ENCODE results near the gene S100A10.

DNA sequence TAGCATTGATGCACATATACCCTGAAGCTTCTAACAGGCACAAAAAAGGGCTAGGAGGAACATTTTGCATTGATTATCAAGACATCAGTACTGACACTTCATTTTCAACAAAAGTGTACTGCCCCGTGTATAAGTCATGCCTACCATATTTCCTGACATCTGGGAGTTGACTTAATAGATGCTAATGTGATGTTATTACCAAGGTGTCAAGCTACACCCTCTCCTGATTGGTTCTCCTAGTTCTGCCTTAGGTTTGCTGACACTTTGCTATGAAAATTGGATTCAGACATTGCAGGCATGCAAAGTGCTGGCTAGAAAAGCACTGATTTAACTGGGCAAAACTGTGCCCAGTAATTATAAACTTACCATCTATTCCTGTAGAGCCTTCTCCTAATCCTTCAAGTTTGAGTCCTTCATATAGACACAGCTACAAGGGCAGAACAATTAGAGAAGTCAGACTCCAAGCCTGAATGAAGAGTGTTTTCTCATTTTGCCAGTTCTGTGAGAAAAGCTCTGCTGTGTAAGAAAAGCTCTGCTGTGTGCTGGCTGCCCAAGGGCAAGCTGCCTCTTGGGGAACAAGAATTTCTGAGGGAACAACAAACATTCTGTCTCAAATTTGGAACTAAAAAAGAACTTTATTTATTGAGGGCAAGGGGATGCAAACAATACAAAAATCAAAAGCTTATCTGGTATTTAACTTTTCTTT lies 11.2 kb downstream of the S100A10 start:
- TF ChIP-seq, protein P1, sequence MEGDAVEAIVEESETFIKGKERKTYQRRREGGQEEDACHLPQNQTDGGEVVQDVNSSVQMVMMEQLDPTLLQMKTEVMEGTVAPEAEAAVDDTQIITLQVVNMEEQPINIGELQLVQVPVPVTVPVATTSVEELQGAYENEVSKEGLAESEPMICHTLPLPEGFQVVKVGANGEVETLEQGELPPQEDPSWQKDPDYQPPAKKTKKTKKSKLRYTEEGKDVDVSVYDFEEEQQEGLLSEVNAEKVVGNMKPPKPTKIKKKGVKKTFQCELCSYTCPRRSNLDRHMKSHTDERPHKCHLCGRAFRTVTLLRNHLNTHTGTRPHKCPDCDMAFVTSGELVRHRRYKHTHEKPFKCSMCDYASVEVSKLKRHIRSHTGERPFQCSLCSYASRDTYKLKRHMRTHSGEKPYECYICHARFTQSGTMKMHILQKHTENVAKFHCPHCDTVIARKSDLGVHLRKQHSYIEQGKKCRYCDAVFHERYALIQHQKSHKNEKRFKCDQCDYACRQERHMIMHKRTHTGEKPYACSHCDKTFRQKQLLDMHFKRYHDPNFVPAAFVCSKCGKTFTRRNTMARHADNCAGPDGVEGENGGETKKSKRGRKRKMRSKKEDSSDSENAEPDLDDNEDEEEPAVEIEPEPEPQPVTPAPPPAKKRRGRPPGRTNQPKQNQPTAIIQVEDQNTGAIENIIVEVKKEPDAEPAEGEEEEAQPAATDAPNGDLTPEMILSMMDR (IDR thresholded peaks at IDR 0.05) = no peak
- no peak for TF ChIP-seq POLR2A (IDR thresholded peaks at IDR 0.05)

All from thyroid gland (tissue), 4 donors.